ENCODE data around the gene CD99. TPM values are rescaled to one million over a fixed set of nuclear protein-coding genes. Genes with fewer than 3 reads are reported as not detected.

CD99 gene
- total RNA-seq, 1 experiment from 2014 or later, result 156 TPM

DNA sequence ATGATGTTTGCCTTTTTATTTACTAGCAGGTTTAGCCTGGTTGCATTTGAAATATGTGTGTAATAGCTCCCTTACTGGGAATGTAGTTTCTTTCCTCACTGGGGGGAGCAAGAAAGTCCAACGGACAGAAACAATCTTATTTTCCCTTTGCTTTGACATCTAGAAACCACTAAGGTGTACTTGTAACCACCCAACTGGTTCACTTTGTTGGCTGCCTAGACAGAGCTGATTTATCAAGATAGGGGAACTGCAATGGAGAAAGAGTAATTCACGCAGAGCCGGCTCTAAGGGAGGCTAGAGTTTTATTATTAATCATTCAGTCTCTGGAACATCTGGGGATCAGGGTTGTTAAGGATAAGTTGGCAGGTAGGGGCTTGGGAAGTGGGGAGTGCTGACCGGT is 91.1 kb downstream of the CD99 start:
- DNase-seq (ENCODE audit: low read depth), result no peak
- in situ Hi-C loops (cut with HindIII; ENCODE audit: low pct_unique_long_range_greater_than_20kb, low sequenced_read_pairs), result no loop called here

DNA sequence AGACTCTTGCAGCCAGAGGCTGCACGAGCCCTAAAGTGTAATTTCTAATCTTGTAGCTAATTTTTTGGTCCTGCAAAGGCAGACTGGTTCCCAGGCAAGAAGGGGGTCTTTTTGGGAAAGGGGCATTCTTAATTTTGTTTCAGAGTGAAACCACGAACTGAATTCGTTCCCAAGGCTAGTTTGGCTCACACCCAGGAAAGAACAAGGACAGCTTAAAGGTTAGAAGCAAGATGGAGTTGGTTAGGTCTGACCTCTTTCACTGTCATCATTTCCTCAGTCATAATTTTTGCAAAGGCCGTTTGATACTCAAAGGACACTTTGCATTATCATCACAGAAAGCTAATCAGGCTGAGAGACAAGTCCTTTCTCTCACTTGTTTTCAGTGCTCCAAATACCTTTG is 91.7 kb downstream of the CD99 start:
- in situ Hi-C loops (cut with HindIII; ENCODE audit: low pct_unique_long_range_greater_than_20kb, low sequenced_read_pairs), result no loop called here
- no peak for DNase-seq (ENCODE audit: low read depth)

DNA sequence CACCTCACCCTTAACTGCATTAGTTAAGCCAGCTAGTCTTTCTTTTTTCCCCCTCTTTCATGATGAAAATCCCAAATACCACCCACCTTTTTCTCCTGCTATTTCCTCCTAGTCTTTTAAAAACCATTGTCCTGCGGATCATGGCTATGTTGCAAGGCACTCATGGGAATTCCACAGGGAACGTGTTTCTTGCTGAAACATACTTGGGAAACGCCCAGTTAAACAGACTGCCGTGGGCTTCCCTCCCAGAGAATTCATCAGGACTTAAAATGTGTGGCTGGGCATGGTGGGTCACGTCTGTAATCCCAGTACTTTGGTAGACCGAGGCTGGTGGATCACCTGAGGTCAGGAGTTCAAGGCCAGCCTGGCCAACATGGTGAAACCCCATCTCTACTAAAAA is 92.9 kb downstream of the CD99 start:
- DNase-seq (ENCODE audit: low read depth), result no peak
- in situ Hi-C loops (cut with HindIII; ENCODE audit: low pct_unique_long_range_greater_than_20kb, low sequenced_read_pairs), result no loop called here

DNA sequence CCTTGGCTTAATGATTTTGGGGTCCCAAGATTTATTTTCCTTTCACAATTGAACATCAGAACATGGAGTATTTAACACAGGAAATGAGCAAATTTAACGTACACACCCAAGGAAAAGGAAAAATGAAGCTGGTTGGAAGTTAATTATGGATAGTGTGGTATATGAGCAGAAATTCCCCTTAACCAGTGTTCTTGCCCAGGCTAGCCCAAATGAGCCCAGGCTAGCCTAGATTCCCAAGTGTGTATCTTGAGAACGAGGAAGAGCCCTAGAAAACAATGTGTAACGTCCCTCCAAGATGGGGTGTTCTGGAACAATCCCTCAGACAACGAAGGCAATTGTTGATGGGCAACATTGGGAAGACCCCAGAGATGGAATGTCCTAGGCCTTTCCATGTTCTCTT is 94.4 kb downstream of the CD99 start:
- DNase-seq (ENCODE audit: low read depth), result no peak
- in situ Hi-C loops (cut with HindIII; ENCODE audit: low pct_unique_long_range_greater_than_20kb, low sequenced_read_pairs), result no loop called here

DNA sequence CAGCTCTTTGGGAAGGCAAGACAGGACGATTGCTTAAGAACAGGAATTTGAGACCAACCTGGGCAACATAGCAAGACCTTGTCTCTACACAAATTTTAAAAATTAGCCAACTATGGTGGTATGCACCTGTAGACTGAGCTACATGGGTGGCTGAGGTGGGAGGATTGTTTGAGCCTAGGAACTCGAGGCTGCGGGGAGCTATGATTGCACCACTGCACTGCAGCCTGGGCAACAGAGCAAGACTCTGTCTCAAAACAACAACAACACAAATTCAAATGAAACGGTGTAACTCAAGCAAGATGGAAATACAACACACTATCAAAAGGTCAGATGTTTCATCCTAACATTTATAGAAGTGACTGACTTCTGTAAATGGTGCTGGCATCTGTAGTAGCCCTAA is 97.9 kb downstream of the CD99 start:
- in situ Hi-C loops (cut with HindIII; ENCODE audit: low pct_unique_long_range_greater_than_20kb, low sequenced_read_pairs), result no loop called here
- DNase-seq (ENCODE audit: low read depth), result no peak

DNA sequence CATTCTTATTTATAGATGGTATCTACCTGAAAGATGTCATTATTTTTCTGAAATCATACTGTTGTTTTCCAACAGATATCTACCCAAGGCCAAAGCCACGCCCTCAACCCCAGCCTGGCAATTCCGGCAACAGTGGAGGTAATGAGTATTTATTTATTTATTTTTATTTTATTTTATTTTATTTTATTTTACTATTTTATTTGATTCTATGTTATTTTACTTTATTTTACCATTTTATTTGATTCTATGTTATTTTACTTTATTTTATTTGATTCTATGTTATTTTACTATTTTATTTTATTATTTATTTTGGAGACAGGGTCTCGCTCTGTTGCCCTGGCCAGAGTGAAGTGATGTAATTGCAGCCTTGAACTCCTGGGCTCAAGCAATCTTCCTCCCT is 98.5 kb downstream of the CD99 start:
- DNase-seq (ENCODE audit: low read depth), result no peak
- in situ Hi-C loops (cut with HindIII; ENCODE audit: low pct_unique_long_range_greater_than_20kb, low sequenced_read_pairs), result no loop called here

Other genes starting within 250 kb of the CD99 start
- 31.3 and 38.2 TPM in 2 replicates for gene DHRSX, start 190.3 kb upstream of the CD99 start, total RNA-seq (2014; rRNA removed; shearing (Covaris generic); ENCODE audit: low replicate concordance)
- gene ZBED1, start 190.3 kb upstream of the CD99 start, total RNA-seq (2014; rRNA removed; shearing (Covaris generic); ENCODE audit: low replicate concordance), result 46.5 and 56.4 TPM in 2 replicates
- not detected in 2 replicates for gene XG, start 60.7 kb downstream of the CD99 start, total RNA-seq (2014; rRNA removed; shearing (Covaris generic); ENCODE audit: low replicate concordance)
- 3.2 and 3.7 TPM in 2 replicates for gene GYG2, start 137.6 kb downstream of the CD99 start, total RNA-seq (2014; rRNA removed; shearing (Covaris generic); ENCODE audit: low replicate concordance)
- gene ARSD, start 238.0 kb downstream of the CD99 start, total RNA-seq (2014; rRNA removed; shearing (Covaris generic); ENCODE audit: low replicate concordance), result 14.8 and 22.8 TPM in 2 replicates